Neutrophil (primary cell): Measurements from ENCODE around the gene NPTN.

ENCODE experiments used
- H3K27ac ChIP-seq: fragments of 200-600 bp; sonication (generic); 2 replicates; pipeline ENCODE4 v1.5.1; 2016; ENCODE audit warnings: mild to moderate bottlenecking, moderate library complexity
- H3K27me3 ChIP-seq: fragments of 200-600 bp; sonication (generic); 2 replicates; pipeline ENCODE4 v1.6.0; 2016; ENCODE audit warnings: mild to moderate bottlenecking
- H3K36me3 ChIP-seq: fragments of 200-600 bp; sonication (generic); 2 replicates; pipeline ENCODE4 v1.5.1; 2017
- H3K4me1 ChIP-seq, 2 experiments: fragments of 200-600 bp in 1 of 2; sonication (generic) in 1 of 2; 1 replicate in 1 of 2; 2 replicates in 1 of 2; pipeline versions ENCODE4 v1.5.1 to v1.6.1; 2013 to 2016; ENCODE audit warnings: low read depth in 1 of 2, low read length in 1 of 2, mild to moderate bottlenecking in 1 of 2, moderate library complexity in 1 of 2; ENCODE audit not compliant: control insufficient read depth in 1 of 2, insufficient read depth in 1 of 2
- H3K4me3 ChIP-seq, 2 experiments: fragments of 200-600 bp in 1 of 2; sonication (generic) in 1 of 2; 1 replicate in 1 of 2; 2 replicates in 1 of 2; pipeline ENCODE4 v1.5.1; 2013 to 2016; ENCODE audit warnings: low read depth in 1 of 2, low read length in 1 of 2, mild to moderate bottlenecking in 1 of 2, moderate library complexity in 1 of 2
- H3K9me3 ChIP-seq: fragments of 200-600 bp; sonication (generic); 2 replicates; pipeline ENCODE4 v1.5.1; 2016
- TF ChIP-seq, protein P1 (sequence below): fragments of 200-600 bp; sonication (generic); IDR thresholded peaks from 2 replicates; pipeline ENCODE4 v1.5.1; 2016; ENCODE audit warnings: antibody characterized with exemption

Gene NPTN

DNA sequence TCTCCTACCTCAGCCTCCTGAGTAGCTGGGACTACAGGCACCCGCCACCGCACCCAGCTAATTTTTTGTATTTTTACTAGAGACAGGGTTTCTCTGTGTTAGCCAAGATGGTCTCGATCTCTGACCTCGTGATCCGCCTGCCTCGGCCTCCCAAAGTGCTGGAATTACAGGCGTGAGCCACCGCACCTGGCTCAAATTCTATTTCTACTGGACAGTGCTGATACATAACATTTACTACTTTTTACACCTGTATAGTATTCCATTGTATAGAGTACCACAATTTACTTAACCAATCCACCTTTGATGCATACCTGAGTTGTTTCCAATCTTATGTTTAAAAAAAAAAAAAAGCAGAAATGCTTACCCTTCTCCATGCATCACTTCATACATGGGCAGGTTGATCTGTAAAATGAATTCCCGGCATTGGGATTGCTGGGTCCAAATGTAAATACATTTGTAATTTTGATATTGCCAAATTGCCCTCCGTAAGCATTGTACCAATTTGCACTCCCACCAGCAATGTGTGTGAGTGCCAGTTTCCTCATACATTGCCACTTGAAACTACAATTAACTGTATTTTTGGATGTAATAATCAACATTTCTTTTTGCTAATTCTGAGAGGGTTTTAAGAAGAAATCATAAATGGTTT lies 94.5 kb downstream of the NPTN start:
- Histone ChIP-seq H3K4me1 (no peaks in the 10 kb centered on the region), H3K36me3 (no peaks in the 10 kb centered on the region), H3K27ac (no peak overlapping the region), H3K27me3 (peaks cover 20% of the 10 kb centered on the region), H3K4me3 (no peak overlapping the region), H3K9me3 (no peaks in the 10 kb centered on the region)
- TF ChIP-seq, protein P1, sequence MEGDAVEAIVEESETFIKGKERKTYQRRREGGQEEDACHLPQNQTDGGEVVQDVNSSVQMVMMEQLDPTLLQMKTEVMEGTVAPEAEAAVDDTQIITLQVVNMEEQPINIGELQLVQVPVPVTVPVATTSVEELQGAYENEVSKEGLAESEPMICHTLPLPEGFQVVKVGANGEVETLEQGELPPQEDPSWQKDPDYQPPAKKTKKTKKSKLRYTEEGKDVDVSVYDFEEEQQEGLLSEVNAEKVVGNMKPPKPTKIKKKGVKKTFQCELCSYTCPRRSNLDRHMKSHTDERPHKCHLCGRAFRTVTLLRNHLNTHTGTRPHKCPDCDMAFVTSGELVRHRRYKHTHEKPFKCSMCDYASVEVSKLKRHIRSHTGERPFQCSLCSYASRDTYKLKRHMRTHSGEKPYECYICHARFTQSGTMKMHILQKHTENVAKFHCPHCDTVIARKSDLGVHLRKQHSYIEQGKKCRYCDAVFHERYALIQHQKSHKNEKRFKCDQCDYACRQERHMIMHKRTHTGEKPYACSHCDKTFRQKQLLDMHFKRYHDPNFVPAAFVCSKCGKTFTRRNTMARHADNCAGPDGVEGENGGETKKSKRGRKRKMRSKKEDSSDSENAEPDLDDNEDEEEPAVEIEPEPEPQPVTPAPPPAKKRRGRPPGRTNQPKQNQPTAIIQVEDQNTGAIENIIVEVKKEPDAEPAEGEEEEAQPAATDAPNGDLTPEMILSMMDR = no peak

DNA sequence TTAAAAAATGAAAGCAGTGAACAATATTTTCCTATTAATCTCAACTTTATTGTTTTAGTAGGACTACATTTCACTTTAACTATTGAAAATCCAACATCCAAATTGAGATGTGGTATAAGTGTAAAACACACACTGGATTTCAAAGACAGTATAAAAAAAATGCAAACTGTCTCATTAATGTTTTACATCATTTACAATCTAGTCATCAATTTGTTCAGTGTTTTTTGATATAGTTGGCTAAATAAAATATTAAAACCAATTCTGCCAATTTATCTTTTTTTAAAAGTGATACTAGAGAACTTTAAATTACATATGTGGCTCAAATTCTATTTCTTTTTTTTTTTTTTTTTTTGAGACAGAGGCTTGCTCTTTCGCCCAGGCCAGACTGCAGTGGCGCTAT lies 95.1 kb downstream of the NPTN start:
- Histone ChIP-seq H3K4me1 (no peaks in the 10 kb centered on the region), H3K27me3 (peaks cover 20% of the 10 kb centered on the region), H3K36me3 (no peaks in the 10 kb centered on the region), H3K4me3 (no peak overlapping the region), H3K27ac (no peak overlapping the region), H3K9me3 (no peaks in the 10 kb centered on the region)
- TF ChIP-seq, protein P1 = no peak

DNA sequence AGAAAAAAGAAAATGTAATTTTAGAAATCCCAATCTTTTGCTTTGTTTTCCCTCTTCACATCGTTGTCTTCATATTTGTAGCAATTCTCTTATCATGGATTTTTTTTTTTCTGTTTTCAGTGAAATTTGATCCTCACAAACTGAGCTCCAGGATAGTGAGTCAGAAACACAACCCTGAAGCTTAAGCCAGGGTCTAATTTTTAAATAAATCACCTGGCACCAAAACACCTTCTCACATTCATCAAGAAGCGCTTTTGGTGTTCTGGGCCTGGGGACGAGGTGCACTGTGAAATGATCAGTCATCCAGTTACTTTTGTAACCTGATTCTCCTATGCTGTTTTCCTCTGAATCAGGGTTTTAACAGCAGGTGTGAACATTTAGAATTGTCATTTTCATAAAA lies 102.5 kb downstream of the NPTN start:
- TF ChIP-seq, protein P1 = no peak
- Histone ChIP-seq H3K4me1 (no peaks in the 10 kb centered on the region), H3K9me3 (no peaks in the 10 kb centered on the region), H3K36me3 (no peaks in the 10 kb centered on the region), H3K27ac (no peak overlapping the region), H3K4me3 (no peak overlapping the region), H3K27me3 (peaks cover 33% of the 10 kb centered on the region)

DNA sequence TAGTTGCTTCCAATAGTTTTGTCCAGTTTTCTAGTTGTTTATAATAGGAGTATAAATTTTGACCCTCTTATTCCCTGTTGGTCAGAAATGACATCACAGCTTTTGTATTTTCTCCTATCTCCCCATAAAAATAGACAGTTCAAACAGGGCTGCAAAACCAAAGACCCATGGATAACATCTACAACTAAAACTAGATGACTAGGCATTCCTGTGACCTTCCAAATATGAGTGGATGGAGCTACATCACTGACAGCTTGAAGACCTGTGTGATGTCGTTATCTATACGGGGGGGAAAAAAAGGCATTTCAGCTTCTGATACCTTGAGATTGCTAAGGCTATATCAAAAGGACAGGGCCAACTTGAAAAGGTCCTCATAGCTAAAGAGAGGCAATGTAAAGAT lies 105.6 kb downstream of the NPTN start:
- peaks cover 49% of the 10 kb centered on the region for H3K27me3 ChIP-seq
- H3K4me3 ChIP-seq = no peak overlapping the region
- H3K9me3 ChIP-seq = no peaks in the 10 kb centered on the region
- no peaks in the 10 kb centered on the region for H3K36me3 ChIP-seq
- H3K4me1 ChIP-seq = no peaks in the 10 kb centered on the region
- TF ChIP-seq, protein P1 = no peak
- no peak overlapping the region for H3K27ac ChIP-seq

DNA sequence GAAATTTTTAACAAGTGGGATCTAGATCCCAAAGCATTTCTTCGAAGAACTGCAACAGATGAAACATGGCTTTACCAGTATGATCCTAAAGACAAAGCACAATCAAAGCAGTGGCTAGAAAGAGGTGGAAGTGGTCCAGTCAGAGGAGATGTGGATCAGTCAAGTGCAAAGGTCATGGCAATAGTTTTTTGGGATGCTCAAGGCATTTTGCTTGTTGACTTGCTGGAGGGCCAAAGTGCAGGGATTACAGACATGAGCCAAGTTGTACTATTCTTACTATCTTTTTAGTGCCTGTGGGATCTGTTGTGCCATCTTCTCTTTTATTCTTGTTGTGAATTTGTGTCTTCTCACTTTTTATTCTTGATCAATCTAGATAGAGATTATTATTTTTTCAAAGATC lies 108.3 kb downstream of the NPTN start:
- Histone ChIP-seq H3K27me3 (peaks cover 67% of the 10 kb centered on the region), H3K4me3 (no peak overlapping the region), H3K9me3 (no peaks in the 10 kb centered on the region), H3K4me1 (no peaks in the 10 kb centered on the region), H3K36me3 (no peaks in the 10 kb centered on the region), H3K27ac (no peak overlapping the region)
- TF ChIP-seq, protein P1 = no peak
